ENCODE measurements around the gene PIGU.

GRCh38 chr20:34541264-34541901, 135.5 kb downstream of the PIGU start:
- TF ChIP-seq CTCF (IDR thresholded peaks at IDR 0.05) (no peak), POLR2AphosphoS5 (IDR thresholded peaks at IDR 0.05) (no peak)

Data from stomach (tissue), 4 donors.